Measurements from ENCODE around the gene SERINC5.
"Not testable (repeated sequence)": the region's sequence is repeated elsewhere in the genome, so short reads cannot be mapped to it uniquely, and the experiment has no call there.

SERINC5 gene

GRCh38 chr5:80255811-80256712, at the start of gene SERINC5:
Gene SERINC5 (minus strand): TSS chr5:80256048. CDS start chr5:80255922, 126 bp downstream.
- DNase-seq, result peak; percentile 80

DNA sequence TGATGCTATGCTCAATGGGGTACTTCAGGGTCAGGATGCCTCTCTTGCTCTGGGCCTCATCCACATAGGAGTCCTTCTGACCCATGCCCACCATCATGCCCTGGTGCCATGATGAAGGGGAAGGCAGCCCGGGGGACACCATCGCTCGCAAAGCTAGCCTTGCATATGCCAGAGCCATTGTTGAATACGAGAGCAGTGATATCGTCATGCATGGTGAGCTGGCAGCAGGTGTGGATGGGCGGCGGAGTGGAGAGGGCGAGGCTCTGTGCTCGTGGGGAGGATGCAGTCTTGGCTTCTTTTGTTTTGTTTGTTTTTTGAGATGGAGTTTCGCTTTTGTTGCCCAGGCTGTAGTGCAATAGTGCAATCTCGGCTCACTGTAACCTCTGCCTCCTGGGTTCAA, 46.8 kb upstream of the SERINC5 start:
- no peak for DNase-seq

DNA sequence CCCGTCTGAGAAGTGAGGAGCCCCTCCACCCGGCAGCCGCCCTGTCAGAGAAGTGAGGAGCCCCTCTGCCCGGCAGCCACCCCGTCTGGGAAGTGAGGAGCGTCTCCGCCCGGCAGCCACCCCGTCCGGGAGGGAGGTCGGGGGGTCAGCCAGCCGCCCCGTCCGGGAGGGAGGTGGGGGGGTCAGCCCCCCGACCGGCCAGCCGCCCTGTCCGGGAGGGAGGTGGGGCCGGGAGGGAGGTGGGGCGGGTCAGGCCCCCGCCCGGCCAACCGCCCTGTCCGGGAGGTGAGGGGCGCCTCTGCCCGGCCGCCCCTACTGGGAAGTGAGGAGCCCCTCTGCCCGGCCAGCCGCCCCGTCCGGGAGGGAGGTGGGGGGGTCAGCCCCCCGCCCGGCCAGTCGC, 45.5 kb upstream of the SERINC5 start:
- DNase-seq, result not testable (repeated sequence)

DNA sequence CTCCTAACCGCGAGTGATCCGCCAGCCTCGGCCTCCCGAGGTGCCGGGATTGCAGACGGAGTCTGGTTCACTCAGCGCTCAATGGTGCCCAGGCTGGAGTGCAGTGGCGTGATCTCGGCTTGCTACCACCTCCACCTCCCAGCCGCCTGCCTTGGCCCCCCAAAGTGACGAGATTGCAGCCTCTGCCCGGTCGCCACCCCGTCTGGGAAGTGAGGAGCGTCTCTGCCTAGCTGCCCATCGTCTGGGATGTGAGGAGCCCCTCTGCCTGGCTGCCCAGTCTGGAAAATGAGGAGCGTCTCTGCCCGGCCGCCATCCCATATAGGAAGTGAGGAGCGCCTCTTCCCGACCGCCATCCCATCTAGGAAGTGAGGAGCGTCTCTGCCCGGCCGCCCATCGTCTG, 44.9 kb upstream of the SERINC5 start:
- DNase-seq, result not testable (repeated sequence)

GRCh38 chr5:80300125-80300524, 44.3 kb upstream of the SERINC5 start:
- no peak for DNase-seq

DNA sequence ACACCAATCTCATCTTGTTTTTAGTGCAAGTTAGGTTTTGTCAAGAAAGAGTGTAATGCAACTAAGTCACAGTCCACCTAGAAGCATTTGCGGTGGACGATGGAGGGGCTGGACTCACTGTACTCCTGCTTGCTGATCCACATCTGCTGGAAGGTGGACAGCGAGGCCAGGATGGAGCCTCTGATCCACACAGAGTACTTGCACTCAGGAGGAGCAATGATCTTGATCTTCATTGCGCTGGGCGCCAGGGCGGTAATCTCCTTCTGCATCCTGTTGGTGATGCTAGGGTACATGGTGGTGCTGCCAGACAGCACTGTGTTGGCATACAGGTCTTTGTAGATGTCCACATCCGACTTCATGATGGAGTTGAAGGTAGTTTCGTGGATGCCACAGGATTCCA, 43.8 kb upstream of the SERINC5 start:
- no peak for DNase-seq

- DNase-seq, result no peak
Measured at GRCh38 chr5:80296121-80296520, 40.3 kb upstream of the SERINC5 start.

GRCh38 chr5:80291761-80292160, 35.9 kb upstream of the SERINC5 start:
- DNase-seq, result no peak

DNA sequence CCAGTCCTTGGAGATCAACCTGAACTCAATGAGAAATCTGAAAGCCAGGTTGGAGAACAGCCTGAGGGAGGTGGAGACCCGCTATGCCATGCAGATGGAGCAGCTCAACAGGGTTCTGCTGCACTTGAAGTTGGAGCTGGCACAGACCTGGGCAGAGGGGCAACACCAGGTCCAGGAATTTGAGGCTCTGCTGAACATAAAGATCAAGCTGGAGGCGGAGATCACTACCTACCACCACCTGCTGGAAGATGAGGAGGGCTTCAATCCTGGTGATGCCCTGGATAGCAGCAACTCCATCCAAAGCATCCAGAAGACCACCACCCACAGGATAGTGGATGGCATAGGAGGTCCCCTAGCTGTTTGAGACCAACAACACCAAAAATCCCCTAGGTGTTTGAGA, 33.5 kb upstream of the SERINC5 start:
- DNase-seq, result no peak

DNA sequence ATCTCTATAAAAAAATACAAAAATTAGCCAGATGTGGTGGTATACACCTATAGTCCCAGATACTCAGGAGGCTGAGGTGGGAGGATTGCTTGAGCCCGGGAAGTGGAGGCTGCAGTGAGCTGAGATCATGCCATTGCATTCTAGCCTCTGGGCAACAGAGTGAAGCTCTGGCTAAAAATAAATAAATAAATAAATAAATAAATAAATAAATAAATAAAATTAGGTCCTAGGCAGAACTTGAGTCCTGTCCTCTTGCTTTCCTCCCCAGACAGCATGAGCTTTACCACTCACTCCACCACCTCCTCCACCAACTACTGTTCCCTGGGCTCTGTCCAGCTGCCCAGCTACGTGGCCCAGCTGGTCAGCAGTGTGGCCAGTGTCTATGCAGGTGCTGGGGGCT, 32.3 kb upstream of the SERINC5 start:
- DNase-seq, result no peak

GRCh38 chr5:80284720-80285119, 28.9 kb upstream of the SERINC5 start:
- DNase-seq, result peak; percentile 11

GRCh38 chr5:80283360-80283759, 27.5 kb upstream of the SERINC5 start:
- no peak for DNase-seq

GRCh38 chr5:80282054-80282453, 26.2 kb upstream of the SERINC5 start:
- no peak for DNase-seq

DNA sequence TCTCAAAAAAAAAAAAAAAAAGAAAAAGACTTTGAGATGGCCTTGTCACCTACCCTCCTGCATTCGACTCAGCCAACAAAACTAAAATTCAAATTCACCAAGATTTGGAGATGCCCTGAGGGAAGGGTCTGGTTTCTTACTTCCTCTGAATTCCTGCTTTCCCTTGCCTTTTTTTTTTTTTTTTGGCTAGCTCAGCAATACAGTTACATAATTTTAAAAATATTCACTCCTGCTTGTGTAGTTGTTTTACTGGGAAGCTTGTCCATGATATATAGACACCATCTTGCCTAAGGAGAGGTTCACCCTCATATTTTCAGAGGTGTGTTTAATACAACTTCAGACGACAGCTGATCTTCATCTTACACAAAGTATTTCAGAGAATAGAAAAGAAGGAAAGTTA, 21.3 kb upstream of the SERINC5 start:
- DNase-seq, result no peak

DNA sequence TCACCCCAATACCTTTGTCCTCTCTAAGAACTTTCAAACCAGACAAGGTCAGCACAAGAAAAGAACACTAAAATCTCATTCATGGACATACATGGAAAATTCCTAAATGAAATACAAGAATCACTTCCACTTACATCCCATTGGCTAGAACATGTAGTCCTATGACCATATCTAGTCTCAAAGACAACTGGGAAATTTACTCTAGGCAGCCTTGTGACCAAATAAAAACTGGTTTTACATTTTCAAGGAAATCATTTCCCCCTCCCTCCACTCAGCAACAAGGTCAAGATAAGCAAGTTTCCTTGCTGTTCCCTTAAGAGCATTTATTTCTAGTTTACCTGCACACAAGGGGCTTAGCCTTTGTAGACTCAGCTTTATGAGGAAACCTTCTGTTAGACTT, 20.3 kb upstream of the SERINC5 start:
- DNase-seq, result no peak

DNA sequence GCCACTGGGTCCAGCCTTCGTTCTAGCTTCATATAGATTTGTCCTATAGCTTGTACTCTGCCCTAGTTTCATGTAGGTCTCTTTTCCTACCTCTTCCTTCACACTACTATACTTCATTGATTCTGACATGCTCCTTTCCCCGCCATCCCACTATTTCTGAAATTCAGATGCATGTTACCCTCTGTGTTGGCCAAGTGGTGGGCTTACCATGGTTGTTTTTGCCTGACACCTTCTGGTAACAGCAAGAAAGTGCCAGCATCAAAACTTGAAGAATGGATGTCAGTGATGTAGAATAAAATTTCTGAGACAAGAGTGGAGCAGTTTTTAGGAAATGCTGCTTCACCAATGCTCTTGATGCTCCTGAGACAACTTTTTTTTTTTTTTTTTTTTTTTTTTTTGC, 19.5 kb upstream of the SERINC5 start:
- DNase-seq, result no peak

GRCh38 chr5:80270543-80270942, 14.7 kb upstream of the SERINC5 start:
- not testable (repeated sequence) for DNase-seq

- DNase-seq, result peak; percentile 24
Measured at GRCh38 chr5:80269991-80270438, 14.2 kb upstream of the SERINC5 start.

- DNase-seq, result no peak
Measured at GRCh38 chr5:80268916-80269315, 13.1 kb upstream of the SERINC5 start.

DNA sequence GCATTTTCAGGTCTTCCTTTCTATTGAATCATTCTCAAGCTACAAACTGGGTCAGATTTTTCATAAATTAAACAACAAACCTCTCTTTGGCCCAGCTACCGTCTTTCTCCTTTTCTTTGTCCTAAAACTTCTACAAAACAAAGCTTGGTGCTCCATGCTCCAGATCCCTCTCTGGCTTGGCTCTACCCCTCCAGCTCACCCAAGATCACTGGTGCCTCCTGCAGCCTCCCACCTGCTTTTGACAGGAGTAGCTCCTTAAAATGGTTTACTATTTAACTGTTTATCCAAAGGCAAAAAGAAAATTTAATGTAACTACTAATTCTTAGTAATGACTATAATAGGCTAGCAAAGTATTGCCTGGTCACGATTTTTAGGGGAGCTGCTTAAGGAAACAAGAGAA, 10.7 kb upstream of the SERINC5 start:
- DNase-seq, result no peak

DNA sequence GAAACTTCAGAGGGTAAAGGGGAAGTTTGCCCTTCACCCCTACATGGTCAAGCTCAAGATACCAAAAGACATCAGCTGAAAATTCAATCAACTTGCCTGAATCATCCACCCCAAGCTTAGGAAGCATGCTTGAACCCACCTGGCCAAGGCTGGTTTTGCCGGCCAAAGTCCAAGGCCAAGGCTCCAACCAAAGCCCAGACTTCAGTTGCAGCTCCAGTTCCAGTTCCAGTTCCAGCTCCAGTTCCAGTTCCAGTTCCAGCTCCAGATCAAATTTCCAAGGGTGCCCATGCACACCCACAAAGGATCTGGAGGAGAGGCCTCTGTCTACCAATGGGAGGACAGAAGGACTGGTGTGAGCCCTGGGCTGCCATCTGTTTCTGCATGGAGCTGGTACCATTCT, 4.6 kb upstream of the SERINC5 start:
- no peak for DNase-seq

DNA sequence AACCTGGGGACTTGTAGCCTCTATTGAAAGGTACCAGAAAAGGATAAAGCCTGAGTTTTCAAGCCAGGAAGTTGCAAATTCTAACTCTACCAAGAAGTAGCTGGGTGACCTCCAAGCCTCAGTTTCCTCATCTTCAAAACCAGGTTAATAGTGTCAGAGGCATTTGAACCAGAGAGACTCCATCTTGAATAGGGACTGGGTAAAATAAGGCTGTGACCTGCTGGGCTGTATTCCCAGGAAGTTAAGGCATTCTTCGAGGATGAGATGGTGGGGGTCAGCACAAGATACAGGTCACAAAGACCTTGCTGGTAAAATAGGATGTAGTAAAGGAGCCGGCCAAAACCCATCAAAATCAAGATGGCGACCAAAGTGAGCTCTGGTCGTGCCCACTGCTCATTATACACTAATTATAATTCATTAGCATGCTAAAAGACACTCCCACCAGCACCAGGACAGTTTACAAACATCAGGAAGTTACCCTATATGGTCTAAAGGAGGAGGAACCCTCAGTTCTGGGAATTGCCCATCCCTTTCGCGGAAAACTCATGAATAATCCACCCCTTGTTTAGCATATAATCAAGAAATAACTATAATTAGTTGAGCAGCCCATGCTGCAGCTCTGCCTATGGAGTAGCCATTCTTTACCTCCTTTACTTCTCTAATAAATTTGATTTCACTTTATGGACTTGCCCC, 3.8 kb upstream of the SERINC5 start:
- no peak for DNase-seq

DNA sequence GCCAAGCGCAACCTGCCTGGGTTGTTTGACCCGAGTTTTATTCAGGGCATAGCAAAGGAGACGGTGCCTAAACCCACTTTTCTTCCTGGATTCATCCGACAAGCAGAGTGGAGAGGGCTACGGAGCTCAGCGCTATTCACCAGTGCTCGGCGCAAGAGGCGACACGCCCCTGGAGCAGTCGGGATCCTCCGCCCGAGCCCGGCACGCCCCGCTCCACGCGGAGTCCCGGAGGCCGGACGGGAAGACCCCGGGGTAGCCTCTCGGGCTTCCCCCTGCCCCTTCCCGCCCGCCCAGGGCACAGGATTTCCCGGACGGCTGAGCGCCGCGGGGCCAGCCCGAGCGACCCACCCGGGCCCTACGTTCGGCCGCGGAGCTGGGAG, 427 bp downstream of the SERINC5 start:
- peak; percentile 34 for DNase-seq

- no peak for DNase-seq
Measured at GRCh38 chr5:80254767-80255430, 949 bp downstream of the SERINC5 start.

Data from activated gamma-delta T cell treated with Interleukin-2 at 50 U/mL for 16 hours (primary cell).